ENCODE measurements around the gene ICAM4.
"Not testable (repeated sequence)": the region's sequence is repeated elsewhere in the genome, so short reads cannot be mapped to it uniquely, and the experiment has no call there.

The ICAM4 gene

GRCh38 chr19:10269333-10270179, 17.2 kb upstream of the ICAM4 start:
- DNase-seq = peak; percentile 79

GRCh38 chr19:10270180-10270615, 16.6 kb upstream of the ICAM4 start:
- DNase-seq = no peak

- peak; percentile 47 for DNase-seq
Measured at GRCh38 chr19:10270616-10271394, 15.9 kb upstream of the ICAM4 start, which contains the start of gene ICAM1. ICAM1 (plus strand) TSS chr19:10271120; CDS start chr19:10271160, 40 bp downstream.

GRCh38 chr19:10271543-10272086, 15.1 kb upstream of the ICAM4 start:
- DNase-seq = peak; percentile 47

DNA sequence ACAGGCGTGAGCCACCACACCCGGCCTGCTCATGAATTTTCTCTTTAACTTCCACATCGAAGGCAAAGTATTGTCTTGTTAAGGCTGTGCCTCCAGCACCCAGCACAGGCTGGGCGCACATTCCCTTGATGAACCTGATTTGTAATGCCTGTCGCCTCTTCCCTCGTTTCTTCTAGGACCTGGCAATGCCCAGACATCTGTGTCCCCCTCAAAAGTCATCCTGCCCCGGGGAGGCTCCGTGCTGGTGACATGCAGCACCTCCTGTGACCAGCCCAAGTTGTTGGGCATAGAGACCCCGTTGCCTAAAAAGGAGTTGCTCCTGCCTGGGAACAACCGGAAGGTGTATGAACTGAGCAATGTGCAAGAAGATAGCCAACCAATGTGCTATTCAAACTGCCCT, 12.2 kb upstream of the ICAM4 start:
- no peak for DNase-seq

DNA sequence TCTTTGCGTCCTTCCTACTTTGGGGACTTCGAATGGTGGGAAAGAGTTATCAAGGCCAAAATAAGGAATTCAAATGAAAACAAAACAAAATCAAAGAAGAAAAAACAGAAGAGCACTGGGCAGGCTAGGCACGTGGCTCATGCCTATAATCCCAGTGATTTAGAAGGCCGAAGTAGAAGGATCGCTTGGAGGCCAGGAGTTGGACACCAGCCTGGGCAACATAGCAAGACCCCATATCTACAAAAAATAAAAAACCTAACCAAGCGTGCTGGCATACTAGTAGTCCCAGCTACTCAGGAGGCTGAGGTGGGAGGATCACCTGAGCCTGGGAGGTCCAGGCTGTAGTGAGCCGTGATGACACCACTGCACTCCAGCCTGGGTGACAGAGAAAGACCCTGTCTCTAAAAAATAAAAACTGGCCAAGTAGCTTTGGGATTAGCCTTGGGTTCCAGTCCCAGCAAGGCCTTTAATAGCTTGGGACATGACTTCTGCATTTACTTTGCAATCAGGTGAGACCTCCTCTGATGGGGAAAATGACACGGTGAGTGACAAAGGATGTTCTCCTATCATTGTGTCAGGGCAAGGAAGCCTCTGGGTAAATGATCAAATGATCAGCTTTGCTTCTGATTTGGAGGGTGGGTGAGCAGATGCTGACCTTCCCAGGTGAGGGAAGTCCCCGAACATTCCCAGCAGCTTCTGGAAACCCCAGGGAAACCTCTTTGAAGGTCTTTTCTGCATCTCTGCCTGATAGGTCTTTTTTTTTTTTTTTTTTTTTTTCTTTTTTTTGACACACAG, 8.8 kb upstream of the ICAM4 start:
- no peak for DNase-seq

DNA sequence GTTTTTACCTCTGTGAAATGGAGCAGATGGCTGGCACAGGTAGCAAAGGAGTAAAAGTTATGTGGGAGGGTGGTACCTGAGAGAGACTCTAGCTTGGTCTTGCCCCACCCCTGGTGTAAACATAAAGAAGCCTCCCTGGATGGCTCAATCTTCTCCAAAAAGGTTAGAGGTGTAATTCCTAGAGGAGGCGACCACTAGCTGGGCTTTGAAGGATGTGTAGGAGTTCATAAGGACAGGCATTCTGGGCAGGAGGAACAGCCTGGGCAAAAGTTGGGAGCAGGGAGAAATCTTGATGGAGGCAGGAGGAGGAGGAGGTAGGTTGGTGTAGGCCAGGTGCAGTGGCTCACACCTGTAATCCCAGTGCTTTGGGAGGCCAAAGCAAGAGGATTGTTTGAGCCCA, 7.8 kb upstream of the ICAM4 start:
- DNase-seq = no peak

- no peak for DNase-seq
Measured at GRCh38 chr19:10279737-10280442, 6.9 kb upstream of the ICAM4 start.

DNA sequence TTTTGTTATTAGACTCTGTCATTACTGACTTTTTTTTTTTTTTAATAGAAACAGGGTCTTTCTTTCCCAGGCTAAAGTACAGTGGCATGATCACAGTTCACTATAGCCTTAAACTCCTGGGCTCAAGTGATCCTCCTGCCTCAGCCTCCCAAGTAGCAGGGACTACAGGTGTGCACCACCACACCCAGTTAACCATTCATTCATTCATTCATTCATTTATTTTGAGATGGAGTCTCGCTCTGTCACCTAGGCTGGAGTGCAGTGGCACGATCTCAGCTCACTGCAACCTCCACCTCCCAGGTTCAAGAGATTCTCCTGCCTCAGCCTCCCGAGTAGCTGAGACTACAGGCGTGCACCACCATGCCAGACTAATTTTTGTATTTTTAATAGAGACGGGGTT, 4.7 kb upstream of the ICAM4 start:
- DNase-seq = not testable (repeated sequence)

DNA sequence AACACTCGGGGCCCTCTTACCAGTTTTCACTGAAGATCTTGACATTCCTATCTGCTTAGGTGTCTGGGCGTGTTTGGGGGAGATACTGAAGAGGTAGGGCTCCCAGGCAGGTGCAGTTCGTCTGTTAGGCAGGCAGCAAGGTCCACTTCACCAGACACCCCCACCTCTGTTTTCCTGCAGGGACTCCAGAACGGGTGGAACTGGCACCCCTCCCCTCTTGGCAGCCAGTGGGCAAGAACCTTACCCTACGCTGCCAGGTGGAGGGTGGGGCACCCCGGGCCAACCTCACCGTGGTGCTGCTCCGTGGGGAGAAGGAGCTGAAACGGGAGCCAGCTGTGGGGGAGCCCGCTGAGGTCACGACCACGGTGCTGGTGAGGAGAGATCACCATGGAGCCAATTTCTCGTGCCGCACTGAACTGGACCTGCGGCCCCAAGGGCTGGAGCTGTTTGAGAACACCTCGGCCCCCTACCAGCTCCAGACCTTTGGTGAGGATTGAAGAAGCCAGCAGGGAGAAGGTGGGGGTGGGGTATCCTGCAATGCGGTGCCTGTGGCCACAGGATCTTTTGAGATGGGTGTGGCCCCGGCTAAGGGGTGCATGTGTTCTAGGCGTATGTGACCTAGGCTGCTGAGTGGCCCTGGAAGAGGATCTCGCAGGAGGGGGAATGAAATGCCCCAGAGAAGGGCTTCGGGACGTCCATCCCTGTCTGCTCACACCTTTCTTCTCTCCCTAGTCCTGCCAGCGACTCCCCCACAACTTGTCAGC, 3.3 kb upstream of the ICAM4 start:
- no peak for DNase-seq

- no peak for DNase-seq
Measured at GRCh38 chr19:10284065-10284959, 2.4 kb upstream of the ICAM4 start.

DNA sequence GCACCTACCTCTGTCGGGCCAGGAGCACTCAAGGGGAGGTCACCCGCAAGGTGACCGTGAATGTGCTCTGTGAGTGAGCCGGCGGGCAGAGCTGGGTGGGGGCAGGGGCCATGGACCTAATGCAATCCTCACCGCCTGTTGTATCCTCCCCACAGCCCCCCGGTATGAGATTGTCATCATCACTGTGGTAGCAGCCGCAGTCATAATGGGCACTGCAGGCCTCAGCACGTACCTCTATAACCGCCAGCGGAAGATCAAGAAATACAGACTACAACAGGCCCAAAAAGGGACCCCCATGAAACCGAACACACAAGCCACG, 1.8 kb upstream of the ICAM4 start:
- DNase-seq = no peak

DNA sequence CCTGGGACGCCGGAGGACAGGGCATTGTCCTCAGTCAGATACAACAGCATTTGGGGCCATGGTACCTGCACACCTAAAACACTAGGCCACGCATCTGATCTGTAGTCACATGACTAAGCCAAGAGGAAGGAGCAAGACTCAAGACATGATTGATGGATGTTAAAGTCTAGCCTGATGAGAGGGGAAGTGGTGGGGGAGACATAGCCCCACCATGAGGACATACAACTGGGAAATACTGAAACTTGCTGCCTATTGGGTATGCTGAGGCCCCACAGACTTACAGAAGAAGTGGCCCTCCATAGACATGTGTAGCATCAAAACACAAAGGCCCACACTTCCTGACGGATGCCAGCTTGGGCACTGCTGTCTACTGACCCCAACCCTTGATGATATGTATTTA, 1.4 kb upstream of the ICAM4 start:
- DNase-seq = no peak

DNA sequence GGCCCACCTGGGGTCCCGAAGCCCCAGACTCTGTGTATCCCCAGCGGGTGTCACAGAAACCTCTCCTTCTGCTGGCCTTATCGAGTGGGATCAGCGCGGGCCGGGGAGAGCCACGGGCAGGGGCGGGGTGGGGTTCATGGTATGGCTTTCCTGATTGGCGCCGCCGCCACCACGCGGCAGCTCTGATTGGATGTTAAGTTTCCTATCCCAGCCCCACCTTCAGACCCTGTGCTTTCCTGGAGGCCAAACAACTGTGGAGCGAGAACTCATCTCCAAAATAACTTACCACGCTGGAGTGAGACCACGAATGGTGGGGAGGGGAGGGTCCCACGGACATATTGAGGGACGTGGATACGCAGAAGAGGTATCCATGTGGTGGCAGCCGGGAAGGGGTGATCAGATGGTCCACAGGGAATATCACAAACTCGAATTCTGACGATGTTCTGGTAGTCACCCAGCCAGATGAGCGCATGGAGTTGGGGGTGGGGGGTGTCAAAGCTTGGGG, 2.0 kb downstream of the ICAM4 start:
- peak; percentile 91 for DNase-seq

GRCh38 chr19:10289167-10289835, 2.5 kb downstream of the ICAM4 start:
- peak; percentile 92 for DNase-seq

DNA sequence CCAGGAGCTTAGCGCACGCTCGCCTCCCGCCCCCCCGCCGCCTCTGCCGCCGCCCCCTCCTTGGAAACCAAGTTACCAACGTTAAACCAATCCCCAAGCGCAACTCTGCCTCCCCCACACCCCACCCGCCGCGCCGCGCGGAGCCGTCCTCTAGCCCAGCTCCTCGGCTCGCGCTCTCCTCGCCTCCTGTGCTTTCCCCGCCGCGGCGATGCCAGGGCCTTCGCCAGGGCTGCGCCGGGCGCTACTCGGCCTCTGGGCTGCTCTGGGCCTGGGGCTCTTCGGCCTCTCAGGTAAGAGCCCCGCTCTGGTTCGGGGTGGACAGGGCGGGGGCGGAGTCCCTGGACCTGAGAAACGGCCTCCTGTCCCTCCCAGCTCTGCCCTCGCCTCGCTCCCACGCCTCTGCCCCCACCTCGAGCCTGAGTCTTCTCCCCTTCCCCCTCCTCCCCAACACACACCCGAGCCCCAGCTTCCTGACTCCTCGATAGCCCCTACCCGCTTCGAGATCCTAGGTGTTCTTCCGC, 3.1 kb downstream of the ICAM4 start, which contains the start of gene ICAM5:
TSS of gene ICAM5 (plus strand) at position 117 of the 521 bp plus-strand sequence. CDS start at position 209, 92 bp downstream.
- DNase-seq = peak; percentile 84

GRCh38 chr19:10290357-10290875, 3.7 kb downstream of the ICAM4 start:
- DNase-seq = peak; percentile 51

- DNase-seq = peak; percentile 76
Measured at GRCh38 chr19:10290876-10291553, 4.3 kb downstream of the ICAM4 start.
